ENCODE data around the gene VAPA.

DNA sequence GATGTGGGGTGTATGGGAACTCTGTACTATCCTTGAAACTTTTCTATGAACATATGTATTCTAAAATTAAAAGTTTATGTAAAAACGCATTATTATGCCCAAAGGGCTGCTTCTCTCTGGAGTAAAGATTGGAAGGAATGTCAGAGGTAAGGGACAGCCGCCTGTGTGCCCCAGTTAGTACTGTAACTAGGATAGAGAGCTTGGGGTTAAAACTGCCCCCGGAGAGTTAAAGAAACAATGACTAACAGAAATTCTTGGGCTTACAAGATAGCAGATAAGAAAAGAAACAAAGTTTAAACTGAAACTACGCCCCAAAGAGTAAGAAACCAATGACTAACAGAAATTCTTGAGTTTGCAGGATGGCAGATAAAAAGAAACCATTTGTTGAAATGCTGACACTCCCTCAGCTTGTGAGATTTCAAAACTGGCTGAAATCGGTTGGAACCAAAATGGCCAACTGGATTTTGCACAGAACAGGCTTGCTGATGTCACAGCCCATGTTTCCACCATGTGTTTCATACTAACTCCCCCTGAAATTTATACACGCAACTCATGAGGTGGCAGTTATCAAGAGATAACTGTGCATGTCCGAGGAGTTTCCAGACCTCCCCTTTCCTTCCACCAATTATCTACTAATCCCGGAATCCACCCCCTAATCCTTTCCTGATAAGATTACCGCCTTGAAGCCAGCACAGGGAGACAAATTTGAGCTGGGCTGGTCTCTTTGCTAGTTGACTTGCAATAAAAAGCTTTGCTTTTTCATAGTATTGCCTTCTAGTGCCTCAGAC is 36.8 kb upstream of the VAPA start:
- no peak for TF ChIP-seq CTCF (IDR thresholded peaks at IDR 0.05; ENCODE audit: low read length)
- no peak for TF ChIP-seq EZH2 (IDR thresholded peaks at IDR 0.05; ENCODE audit: borderline replicate concordance, low read length)

Data from OCI-LY1 (cell line).